Measurements from ENCODE around the gene ABCC12.

DNA sequence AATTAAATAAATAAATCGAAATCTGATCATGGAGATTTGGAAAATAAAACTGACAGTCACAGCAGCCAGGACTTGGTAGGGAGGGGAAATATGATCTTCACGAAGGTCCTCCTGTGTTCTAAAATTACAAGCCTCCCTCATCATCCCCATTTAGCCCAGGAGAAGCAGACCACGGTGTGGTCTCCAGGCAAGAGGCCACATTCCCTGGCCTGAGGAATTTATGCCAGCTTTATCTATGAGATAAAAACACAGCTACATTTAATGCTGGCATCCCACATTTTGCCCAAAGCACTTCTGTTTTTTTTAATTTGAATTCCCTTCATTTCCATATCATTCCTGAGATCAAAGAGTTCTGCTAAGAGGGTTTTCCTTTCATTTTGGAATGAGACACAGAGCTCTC is 43.2 kb downstream of the ABCC12 start:
- TF ChIP-seq, protein P1, sequence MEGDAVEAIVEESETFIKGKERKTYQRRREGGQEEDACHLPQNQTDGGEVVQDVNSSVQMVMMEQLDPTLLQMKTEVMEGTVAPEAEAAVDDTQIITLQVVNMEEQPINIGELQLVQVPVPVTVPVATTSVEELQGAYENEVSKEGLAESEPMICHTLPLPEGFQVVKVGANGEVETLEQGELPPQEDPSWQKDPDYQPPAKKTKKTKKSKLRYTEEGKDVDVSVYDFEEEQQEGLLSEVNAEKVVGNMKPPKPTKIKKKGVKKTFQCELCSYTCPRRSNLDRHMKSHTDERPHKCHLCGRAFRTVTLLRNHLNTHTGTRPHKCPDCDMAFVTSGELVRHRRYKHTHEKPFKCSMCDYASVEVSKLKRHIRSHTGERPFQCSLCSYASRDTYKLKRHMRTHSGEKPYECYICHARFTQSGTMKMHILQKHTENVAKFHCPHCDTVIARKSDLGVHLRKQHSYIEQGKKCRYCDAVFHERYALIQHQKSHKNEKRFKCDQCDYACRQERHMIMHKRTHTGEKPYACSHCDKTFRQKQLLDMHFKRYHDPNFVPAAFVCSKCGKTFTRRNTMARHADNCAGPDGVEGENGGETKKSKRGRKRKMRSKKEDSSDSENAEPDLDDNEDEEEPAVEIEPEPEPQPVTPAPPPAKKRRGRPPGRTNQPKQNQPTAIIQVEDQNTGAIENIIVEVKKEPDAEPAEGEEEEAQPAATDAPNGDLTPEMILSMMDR (conservative IDR thresholded peaks at IDR 0.05; ENCODE audit: low read length): no peak
- no peak for TF ChIP-seq EZH2phosphoT487 (IDR thresholded peaks at IDR 0.05; ENCODE audit: borderline replicate concordance)

All from Loucy (cell line).